Activated B cell treated with CpG ODN at 0.5 μM for 24 hours (primary cell): ENCODE results near the gene FOXA1. TPM values are rescaled to one million over a fixed set of nuclear protein-coding genes. Genes with fewer than 3 reads are reported as not detected.

Experiments used
- ATAC-seq: fragments of 200-7000 bp; cut with Tn5 transposase; one replicate; pipeline ENCODE4 v1.10.0; 2021; ENCODE audit warnings: low read depth, mild to moderate bottlenecking, moderate library complexity
- CTCF ChIA-PET: fragments of 350-600 bp; sonication (Branson Sonifier 250); formaldehyde crosslinking; loops from one replicate; lab custom pipeline; 2021; ENCODE audit warnings: antibody characterized with exemption; lab: Charles Lee
- POLR2A ChIA-PET: fragments of 350-600 bp; sonication (Branson Sonifier 250); formaldehyde crosslinking; loops from one replicate; lab custom pipeline; 2021; ENCODE audit warnings: antibody characterized with exemption; lab: Charles Lee
- DNase-seq: peaks from one replicate; pipeline ENCODE4 v3.0.0; 2022
- H3K27ac Mint-ChIP-seq: one replicate; pipeline ENCODE4 v1.8.0; 2020; ENCODE audit warnings: mixed read lengths
- H3K27me3 Mint-ChIP-seq: one replicate; pipeline ENCODE4 v1.8.0; 2021; ENCODE audit warnings: mixed read lengths
- H3K36me3 Mint-ChIP-seq: one replicate; pipeline ENCODE4 v1.8.0; 2021; ENCODE audit warnings: low read depth, mixed read lengths
- H3K4me1 Mint-ChIP-seq: one replicate; pipeline ENCODE4 v1.8.0; 2021; ENCODE audit warnings: mixed read lengths
- H3K4me3 Mint-ChIP-seq: one replicate; pipeline ENCODE4 v1.8.0; 2020; ENCODE audit warnings: mild to moderate bottlenecking, mixed read lengths
- H3K9me3 Mint-ChIP-seq: one replicate; pipeline ENCODE4 v1.8.0; 2020; ENCODE audit warnings: mixed read lengths
- intact Hi-C: fragments of 100-400 bp; cut with micrococcal nuclease; formaldehyde crosslinking; loops from one replicate; pipeline ENCODE4 v1.15.1; 2024
- total RNA-seq: library from RNA; stranded (reverse); gene quantifications from 2 replicates; pipeline ENCODE4 v1.2.3, GENCODE V29; 2022
- TF ChIP-seq, protein P1 (sequence below): fragments of 200-600 bp; IDR thresholded peaks from one replicate; pipeline ENCODE4 v1.8.0; 2022; ENCODE audit warnings: antibody characterized with exemption, mild to moderate bottlenecking

FOXA1 gene
- total RNA-seq, 1 donor from 2014 or later = not detected

DNA sequence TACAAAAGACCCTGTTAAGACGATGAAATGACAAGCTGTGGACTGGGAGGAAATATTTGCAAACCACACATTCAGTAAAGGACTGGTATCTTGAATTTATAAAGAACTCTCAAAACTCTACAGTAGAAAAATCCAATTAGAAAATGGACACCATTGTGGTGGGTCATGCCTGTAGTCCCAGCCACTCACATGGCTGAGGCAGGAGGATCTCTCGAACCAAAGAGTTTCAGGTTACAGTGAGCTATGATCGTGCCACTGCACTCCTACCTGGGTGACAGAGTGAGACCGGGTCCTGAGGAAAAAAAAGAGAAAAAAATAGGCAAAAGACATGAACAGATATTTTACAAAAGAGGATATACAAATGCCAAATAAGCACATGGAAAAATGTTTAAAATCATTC, 42.3 kb upstream of the FOXA1 start:
- Mint-ChIP-seq H3K9me3 (peaks cover 4% of the 10 kb centered on the region), H3K4me1 (no peaks in the 10 kb centered on the region), H3K27me3 (no peaks in the 10 kb centered on the region), H3K4me3 (no peak overlapping the region), H3K36me3 (no peaks in the 10 kb centered on the region), H3K27ac (no peak overlapping the region)
- ATAC-seq (no peak), DNase-seq (no peak)
- ChIA-PET CTCF (no interaction called here), POLR2A (no interaction called here)
- TF ChIP-seq, protein P1, sequence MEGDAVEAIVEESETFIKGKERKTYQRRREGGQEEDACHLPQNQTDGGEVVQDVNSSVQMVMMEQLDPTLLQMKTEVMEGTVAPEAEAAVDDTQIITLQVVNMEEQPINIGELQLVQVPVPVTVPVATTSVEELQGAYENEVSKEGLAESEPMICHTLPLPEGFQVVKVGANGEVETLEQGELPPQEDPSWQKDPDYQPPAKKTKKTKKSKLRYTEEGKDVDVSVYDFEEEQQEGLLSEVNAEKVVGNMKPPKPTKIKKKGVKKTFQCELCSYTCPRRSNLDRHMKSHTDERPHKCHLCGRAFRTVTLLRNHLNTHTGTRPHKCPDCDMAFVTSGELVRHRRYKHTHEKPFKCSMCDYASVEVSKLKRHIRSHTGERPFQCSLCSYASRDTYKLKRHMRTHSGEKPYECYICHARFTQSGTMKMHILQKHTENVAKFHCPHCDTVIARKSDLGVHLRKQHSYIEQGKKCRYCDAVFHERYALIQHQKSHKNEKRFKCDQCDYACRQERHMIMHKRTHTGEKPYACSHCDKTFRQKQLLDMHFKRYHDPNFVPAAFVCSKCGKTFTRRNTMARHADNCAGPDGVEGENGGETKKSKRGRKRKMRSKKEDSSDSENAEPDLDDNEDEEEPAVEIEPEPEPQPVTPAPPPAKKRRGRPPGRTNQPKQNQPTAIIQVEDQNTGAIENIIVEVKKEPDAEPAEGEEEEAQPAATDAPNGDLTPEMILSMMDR = no peak
- intact Hi-C loops = no loop called here

DNA sequence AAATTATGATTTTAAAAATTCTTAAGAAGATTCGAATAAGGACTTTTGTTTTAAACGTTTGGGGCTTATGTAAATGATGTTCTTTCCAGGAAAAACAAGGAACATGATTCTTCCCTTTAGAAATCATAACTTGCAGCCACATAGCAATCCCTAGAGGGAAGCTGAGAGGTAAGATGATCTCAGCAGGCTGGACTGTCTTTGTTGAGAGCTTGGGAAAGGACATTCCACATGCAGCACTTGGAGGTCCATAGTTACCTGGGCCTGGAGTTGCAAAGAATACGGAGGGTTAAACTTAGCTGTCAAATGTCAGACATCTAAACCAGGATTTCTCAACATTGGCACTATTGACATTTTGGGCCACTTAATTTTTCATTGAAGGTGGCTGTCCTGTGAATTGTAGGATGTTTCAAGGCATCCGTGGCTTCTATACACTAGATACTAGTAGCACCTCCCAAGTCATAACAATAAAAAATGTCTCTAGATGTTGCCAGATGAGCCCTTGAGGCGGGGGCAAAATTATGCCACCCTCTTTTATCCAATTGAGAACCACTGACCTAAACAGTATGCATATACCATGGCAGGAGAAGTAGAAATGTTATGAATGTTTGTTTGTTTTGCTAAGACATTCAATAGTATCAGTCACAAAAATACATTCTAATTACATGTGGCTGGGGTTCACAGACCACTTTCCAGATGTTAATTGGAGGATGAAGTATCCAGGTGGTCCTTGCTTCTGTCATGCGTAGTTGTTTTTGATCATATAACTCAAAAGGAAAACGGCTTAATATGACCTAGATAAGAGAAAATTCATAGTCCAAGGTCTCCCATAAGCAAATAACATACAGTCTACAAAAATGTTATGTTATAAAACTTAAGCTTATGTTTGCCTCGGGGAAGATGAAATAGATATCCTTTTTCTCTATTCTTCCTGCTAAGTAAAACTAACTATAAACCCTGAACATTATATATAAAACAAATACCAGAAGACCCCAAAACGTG, 30.8 kb upstream of the FOXA1 start:
- intact Hi-C loops = no loop called here
- Mint-ChIP-seq H3K36me3 (no peaks in the 10 kb centered on the region), H3K9me3 (peaks cover 10% of the 10 kb centered on the region), H3K27me3 (peaks cover 9% of the 10 kb centered on the region), H3K27ac (no peak overlapping the region), H3K4me1 (no peaks in the 10 kb centered on the region), H3K4me3 (no peak overlapping the region)
- POLR2A ChIA-PET = interaction anchor here (0.5 kb wide), 1 partner anchor 41 kb away, joined by 11 read pairs; no protein-coding TSS in a partner anchor
- no peak for ATAC-seq
- TF ChIP-seq, protein P1 = no peak
- no peak for DNase-seq
- CTCF ChIA-PET = no interaction called here

DNA sequence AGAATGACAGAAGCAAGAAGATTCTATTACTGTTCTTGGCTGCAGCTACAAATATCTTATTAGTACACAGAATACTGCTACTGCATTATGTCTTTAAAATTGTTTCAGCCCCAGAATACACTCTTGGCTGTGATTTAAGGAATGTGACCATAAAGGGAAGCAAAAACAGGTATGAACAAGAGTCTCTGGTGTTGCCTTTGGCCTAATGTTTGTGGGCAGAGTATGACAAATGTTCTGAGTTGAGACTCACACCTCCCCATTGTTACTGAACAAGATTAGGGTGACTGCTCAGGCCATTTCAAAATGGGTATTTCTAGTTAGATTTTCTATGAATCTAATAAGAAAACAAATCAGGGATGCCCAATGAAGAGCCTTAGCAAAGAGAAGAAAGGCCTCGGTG, 28.9 kb upstream of the FOXA1 start:
- Mint-ChIP-seq H3K36me3 (no peaks in the 10 kb centered on the region), H3K4me3 (no peak overlapping the region), H3K4me1 (no peaks in the 10 kb centered on the region), H3K27me3 (peaks cover 10% of the 10 kb centered on the region), H3K9me3 (peaks cover 2% of the 10 kb centered on the region), H3K27ac (no peak overlapping the region)
- CTCF ChIA-PET = no interaction called here
- POLR2A ChIA-PET = no interaction called here
- TF ChIP-seq, protein P1 = no peak
- DNase-seq = no peak
- ATAC-seq = no peak
- intact Hi-C loops = no loop called here

DNA sequence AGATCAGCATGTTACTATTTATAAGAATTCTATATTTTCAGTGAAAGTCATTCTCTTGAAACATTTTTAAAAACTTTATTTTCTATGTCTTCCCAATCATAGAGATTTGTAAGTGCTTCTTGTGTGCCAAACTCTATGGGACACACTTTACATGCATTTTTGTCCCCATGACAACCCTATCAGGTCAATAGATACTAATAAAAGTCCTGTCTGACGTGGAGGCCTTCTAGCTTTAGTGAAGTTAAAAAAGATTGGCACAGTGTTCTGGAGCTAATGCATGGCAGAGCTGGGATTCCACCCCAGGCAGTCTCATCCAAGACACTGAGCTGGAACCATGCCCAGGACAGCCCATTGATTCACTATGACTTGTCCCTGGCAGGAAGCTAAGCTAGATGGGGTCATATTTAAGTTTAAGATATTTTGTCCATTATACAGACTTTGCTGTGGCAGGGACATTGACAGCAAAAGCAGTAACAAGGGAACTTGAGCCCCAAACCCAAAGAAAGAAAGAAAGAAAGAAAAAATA, 28.4 kb upstream of the FOXA1 start:
- H3K27ac Mint-ChIP-seq = no peak overlapping the region
- intact Hi-C loops = no loop called here
- no peak overlapping the region for H3K4me3 Mint-ChIP-seq
- TF ChIP-seq, protein P1 = no peak
- ChIA-PET CTCF (no interaction called here), POLR2A (no interaction called here)
- no peaks in the 10 kb centered on the region for H3K4me1 Mint-ChIP-seq
- H3K27me3 Mint-ChIP-seq = peaks cover 10% of the 10 kb centered on the region
- peaks cover 2% of the 10 kb centered on the region for H3K9me3 Mint-ChIP-seq
- H3K36me3 Mint-ChIP-seq = no peaks in the 10 kb centered on the region
- DNase-seq = no peak
- no peak for ATAC-seq

DNA sequence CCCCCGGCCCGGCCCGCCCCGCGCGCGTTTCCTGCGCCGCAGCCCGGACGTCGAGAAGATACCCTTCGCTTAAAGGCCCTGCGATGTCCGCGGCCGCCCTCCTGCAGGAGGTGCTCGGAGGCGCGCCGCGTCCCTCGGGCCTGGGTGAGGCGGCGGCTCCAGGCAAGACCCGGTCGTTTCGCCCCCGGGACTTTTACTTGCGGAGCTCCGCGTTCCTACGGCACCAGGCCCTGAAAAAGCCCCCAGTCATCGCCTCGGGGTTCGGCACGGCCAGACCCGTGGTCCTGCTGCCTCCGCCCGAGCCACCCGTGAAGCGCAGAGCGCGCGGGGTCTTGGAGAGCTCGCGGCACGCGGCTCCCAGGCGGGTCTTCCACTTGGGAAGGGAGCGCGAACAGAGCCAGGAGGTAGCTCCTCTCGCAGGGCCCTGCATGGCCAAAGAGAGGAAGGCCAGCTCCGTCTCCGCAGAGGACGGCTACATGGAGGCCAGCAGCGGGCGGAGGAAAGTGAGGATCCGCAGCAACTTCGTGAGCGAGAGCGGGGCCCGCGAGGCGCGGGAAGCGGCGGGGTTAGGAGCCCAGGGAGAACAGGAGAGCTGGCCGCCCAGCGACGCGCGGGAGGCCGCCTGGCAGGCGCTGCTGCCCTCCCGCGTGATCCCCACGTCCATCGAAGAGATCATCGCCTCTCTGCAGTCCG, 27.3 kb upstream of the FOXA1 start:
- POLR2A ChIA-PET = no interaction called here
- TF ChIP-seq, protein P1 = no peak

More for the DNA sequence above, 27.3 kb upstream of the FOXA1 start:
- no peaks in the 10 kb centered on the region for H3K36me3 Mint-ChIP-seq
- no peak overlapping the region for H3K4me3 Mint-ChIP-seq
- intact Hi-C loops = no loop called here
- CTCF ChIA-PET = no interaction called here
- no peaks in the 10 kb centered on the region for H3K4me1 Mint-ChIP-seq
- ATAC-seq (no peak), DNase-seq (no peak)
- H3K9me3 Mint-ChIP-seq = peaks cover 2% of the 10 kb centered on the region
- H3K27ac Mint-ChIP-seq = no peak overlapping the region
- peaks cover 10% of the 10 kb centered on the region for H3K27me3 Mint-ChIP-seq
